Stimulated activated CD4-positive, alpha-beta T cell treated with anti-CD3 and anti-CD28 coated beads, Interleukin-1b, Interleukin-23, amount 100 ng/mL, for 24 hours (primary cell): ENCODE measurements around the gene BBX.

Experiments used
- DNase-seq, 4 experiments: peaks; one replicate each; pipeline ENCODE4 v3.0.0-alpha.2; 2020; ENCODE audit warnings: low read depth in 4 of 4, low spot score in 1 of 4

The BBX gene

GRCh38 chr3:107644631-107645030 lies 121.9 kb downstream of the BBX start:
- DNase-seq: no peak

- no peak for DNase-seq
Observed at GRCh38 chr3:107650788-107651187, 128.0 kb downstream of the BBX start.

- no peak for DNase-seq
Observed at GRCh38 chr3:107651782-107652181, 129.0 kb downstream of the BBX start.

GRCh38 chr3:107654218-107654617 lies 131.5 kb downstream of the BBX start:
- DNase-seq: no peak

GRCh38 chr3:107657971-107658370 lies 135.2 kb downstream of the BBX start:
- DNase-seq: no peak

DNA sequence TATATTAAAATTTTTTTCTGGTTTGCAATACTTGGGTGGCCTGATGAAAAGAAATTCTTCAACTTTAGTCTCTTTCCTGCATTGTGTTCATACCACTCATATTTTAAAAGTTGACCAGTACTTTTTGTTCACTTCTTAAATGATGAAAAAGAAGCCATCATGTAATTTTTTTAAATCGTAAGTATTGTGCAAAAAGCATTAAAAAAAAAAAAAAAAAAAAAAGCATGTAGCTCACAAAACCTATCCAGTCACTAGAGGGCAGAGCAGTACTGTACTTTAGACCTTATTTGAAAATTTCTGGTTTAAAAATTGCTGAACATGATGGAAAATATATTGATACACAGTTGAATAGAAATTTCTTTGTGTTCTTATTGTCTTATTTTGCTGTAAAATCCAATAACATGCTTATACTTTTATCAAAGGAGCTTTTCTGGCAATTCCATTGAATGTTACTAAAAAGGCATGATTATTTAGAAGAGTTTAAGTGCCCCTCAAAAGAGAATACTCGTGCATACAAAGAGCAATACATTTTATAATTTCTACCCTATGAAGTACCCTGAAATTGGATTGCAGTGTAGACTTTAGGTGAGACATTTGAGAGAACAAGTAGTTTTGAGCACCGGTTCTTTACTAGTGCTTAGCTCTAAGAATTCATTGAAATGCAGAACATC lies 137.7 kb downstream of the BBX start:
- no peak for DNase-seq

DNA sequence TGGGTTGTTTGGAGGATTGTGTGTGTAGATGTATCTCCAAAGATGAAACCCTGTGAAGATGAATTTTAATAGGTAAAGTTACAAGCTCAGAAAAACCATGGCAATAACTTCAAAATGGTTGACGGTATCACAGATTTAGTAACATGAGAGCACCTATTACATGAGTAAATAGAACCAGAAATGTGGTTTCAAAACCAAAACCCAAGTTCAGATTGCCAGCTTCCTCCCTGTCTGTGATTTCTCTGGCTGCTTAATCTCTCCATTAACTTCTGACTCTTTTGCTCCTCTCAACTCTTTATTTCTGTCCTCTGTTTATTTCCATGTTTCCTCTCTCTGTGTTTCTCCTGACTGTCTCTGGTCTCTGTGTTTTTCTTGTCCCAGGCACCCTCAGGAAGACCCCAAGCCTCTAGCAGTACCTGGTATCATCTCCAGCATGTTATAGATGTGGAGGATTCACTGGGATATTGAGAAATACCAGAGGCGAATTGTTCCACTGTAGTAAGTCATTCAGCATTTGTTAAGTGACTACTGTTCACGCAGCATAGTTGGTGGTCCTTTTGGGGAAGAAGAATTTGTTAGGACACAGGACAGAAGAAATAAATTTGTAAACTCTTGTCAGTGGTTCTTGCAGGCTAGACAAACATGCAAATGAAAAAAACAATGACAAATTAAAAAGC lies 138.8 kb downstream of the BBX start:
- no peak for DNase-seq

GRCh38 chr3:107662124-107662507 lies 139.4 kb downstream of the BBX start:
- DNase-seq: no peak

DNA sequence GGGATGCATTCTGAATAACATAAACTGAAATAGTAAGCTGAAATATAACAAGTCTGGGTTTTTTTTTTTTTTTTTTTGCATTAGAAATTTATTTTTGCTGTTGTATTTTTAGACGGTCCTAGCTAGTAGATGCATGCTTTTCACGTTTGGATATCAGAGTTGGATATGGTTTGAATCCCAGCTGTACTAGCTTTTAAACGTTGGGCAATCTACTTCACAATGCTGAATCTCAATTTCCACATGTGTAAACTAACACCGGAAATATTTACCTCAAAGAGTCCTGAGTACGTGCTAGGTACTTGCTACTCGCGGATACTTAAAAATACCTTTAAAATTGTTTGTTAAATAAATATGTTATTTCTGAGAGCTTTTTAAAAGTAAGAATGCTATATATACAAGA lies 139.8 kb downstream of the BBX start:
- DNase-seq: no peak

DNA sequence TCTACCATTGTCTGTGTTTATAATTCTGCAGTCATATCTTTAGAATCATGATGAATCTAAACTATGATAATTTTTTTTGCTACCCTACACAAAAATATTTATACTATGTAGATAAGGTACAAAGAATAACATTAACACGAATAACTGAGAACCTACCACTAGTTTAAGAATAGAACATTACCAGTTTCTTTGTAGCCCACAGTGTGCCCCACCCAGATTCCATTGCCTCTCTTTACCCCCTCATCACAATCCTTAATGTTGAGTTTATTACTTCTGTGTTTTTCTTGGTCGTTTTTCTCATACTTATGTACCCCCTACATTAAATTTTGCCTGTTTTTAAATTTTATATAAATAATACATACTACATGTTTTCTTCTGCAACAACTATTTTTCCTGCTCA lies 140.5 kb downstream of the BBX start:
- DNase-seq: no peak

GRCh38 chr3:107664614-107665013 lies 141.9 kb downstream of the BBX start:
- no peak for DNase-seq

- no peak for DNase-seq
Observed at GRCh38 chr3:107665351-107665750, 142.6 kb downstream of the BBX start.

DNA sequence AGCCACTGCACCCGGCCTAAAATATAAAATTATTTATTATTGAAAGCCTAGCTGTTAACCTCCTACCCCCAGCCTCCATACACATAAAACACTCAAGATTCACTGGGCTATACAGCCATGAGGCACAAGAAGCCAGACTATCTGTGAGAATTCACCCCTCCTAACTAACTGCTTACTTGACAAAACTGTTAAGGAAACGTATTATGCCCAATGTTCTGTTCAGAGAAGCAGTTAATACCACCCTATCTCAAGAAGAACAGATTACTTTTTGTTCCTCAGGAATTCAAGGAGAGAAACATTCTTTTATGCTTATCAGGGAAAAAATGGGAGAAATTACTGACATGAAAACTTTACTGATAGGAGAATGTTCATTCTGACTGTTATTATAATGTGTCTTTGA lies 144.1 kb downstream of the BBX start:
- no peak for DNase-seq

GRCh38 chr3:107668416-107668815 lies 145.7 kb downstream of the BBX start:
- DNase-seq: no peak

- no peak for DNase-seq
Observed at GRCh38 chr3:107668963-107669362, 146.2 kb downstream of the BBX start.

DNA sequence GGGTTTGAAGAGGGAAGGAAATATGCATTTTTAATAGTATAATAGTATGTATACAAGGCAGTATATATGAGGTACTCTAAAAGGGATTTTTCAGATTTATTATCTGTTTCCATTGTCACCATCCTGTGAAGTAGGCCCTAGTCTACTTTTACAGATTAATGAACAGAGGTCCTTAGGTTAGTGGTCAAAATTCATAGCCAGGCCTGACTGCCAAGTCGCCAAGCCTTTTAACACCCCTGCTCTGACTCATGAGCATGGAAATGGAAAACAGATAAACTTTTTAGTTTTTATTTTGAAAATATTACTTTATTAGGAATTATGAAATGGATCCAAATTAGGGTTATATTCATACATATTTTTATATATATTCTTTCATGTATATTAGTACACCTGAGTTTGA lies 146.9 kb downstream of the BBX start:
- no peak for DNase-seq

- DNase-seq: no peak
Observed at GRCh38 chr3:107670986-107671385, 148.2 kb downstream of the BBX start.

GRCh38 chr3:107674371-107674770 lies 151.6 kb downstream of the BBX start:
- DNase-seq: no peak

- DNase-seq: no peak
Observed at GRCh38 chr3:107675233-107675900, 152.6 kb downstream of the BBX start.

DNA sequence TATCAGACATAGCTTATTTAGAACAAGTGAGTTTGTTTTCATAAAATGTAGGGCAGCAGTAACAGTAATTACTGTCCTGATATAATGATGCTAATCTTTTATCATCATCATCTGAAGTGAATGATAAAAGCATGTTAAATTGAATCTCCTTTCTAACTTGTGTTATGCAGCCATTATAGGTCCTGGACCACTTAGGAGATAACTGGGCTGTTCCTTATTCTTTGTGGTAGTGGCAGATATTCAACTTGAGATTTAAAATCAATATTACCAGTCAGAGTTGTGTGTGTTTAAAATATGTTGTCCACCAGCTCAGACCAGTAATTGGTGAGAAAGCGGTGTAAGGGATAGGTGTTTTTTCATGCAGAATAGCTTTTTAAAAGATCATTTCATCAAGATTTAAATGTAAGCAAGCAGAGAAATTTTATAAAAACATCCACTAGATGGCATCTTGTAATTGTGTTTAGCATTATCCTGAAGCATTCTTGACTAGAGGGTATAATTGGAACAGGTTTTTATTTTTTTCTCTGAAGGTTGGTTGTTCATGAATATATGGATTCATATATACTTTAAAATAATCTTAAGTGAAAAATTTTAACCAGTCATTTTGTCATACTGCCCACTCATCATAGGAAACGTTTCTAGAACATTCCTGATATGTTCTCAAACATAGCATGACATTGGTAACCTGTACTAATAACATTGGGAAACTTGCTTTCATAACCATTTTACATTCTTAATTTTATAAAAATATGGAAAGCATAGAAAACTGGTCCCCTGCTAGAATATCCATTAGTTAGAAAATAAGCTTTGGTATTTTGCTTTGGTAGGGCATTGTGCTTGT lies 153.9 kb downstream of the BBX start:
- DNase-seq: no peak

- no peak for DNase-seq
Observed at GRCh38 chr3:107679921-107680320, 157.2 kb downstream of the BBX start.

DNA sequence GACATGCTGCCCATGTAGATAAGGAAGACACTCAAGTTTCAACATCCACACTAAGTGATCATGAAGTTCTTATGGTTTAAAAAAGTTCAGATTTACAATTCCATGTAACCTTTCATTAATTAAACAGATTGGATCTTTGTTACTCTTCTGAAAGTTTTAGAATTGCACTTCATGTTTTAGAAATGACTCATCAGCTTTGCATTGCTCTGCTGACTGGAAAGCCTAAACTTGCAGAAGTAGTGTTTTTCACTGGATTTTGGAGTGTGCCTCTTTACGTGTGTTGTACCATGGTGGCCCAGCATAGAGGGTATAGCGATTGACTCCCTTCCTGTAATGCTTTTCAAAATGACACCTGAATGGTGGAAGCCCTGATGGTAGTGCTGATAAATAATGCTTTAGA lies 157.9 kb downstream of the BBX start:
- no peak for DNase-seq
